ENCODE measurements around the gene NAALAD2.

DNA sequence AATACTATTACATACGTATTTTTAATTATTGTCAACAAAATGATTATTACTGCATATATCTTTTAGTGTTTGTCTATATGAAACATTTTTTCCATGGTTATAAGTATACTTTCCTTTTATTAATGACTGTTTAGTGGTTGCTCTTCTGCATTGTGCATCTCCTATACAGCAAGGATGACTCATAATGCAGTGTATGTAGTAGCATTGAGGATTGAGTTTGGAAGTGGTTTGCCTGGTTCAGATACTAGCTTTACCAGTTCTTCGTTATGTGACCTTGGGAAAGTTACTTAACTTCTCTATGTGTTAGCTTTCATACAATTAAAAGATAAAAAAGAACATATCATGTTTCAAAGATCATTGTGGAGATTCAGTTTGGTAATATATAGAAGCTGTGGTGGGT, 44.3 kb downstream of the NAALAD2 start:
- TF ChIP-seq, protein P1, sequence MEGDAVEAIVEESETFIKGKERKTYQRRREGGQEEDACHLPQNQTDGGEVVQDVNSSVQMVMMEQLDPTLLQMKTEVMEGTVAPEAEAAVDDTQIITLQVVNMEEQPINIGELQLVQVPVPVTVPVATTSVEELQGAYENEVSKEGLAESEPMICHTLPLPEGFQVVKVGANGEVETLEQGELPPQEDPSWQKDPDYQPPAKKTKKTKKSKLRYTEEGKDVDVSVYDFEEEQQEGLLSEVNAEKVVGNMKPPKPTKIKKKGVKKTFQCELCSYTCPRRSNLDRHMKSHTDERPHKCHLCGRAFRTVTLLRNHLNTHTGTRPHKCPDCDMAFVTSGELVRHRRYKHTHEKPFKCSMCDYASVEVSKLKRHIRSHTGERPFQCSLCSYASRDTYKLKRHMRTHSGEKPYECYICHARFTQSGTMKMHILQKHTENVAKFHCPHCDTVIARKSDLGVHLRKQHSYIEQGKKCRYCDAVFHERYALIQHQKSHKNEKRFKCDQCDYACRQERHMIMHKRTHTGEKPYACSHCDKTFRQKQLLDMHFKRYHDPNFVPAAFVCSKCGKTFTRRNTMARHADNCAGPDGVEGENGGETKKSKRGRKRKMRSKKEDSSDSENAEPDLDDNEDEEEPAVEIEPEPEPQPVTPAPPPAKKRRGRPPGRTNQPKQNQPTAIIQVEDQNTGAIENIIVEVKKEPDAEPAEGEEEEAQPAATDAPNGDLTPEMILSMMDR (IDR thresholded peaks at IDR 0.05 in 8 of 11, conservative IDR thresholded peaks at IDR 0.05 in 3 of 11), result no peak
- TF ChIP-seq POLR2A (IDR thresholded peaks at IDR 0.05), result no peak

Data from spleen (tissue), 7 donors.